CD8-positive, alpha-beta memory T cell (primary cell): Measurements from ENCODE around the gene TRPV5. TPM values are rescaled to one million over a fixed set of nuclear protein-coding genes. Genes with fewer than 3 reads are reported as not detected.

Experiments
- CTCF ChIA-PET: fragments of 350-600 bp; sonication (Branson Sonifier 250); formaldehyde crosslinking; loops from one replicate; lab custom pipeline; 2021; ENCODE audit warnings: antibody characterized with exemption; lab: Charles Lee
- POLR2A ChIA-PET: fragments of 350-600 bp; sonication (Branson Sonifier 250); formaldehyde crosslinking; loops from one replicate; lab custom pipeline; 2021; ENCODE audit warnings: antibody characterized with exemption; lab: Charles Lee
- DNase-seq, 5 donors: peaks; one replicate each; pipeline versions ENCODE4 v3.0.0 to v3.0.0-alpha.2; 2020 to 2022; ENCODE audit warnings: mixed read lengths in 1 of 5
- H3K27ac ChIP-seq: one replicate; pipeline ENCODE4 v1.7.0; 2013; ENCODE audit warnings: low read depth, mild to moderate bottlenecking, low read length, moderate library complexity
- H3K27me3 ChIP-seq: 2 replicates; pipeline ENCODE4 v1.7.0; 2013; ENCODE audit warnings: low read length, mild to moderate bottlenecking; ENCODE audit not compliant: insufficient read depth, poor library complexity, severe bottlenecking
- H3K36me3 ChIP-seq: 2 replicates; pipeline ENCODE4 v1.7.0; 2013; ENCODE audit warnings: mild to moderate bottlenecking, low read length, moderate library complexity; ENCODE audit not compliant: insufficient read depth
- H3K4me1 ChIP-seq: 2 replicates; pipeline ENCODE4 v1.7.0; 2013; ENCODE audit warnings: mild to moderate bottlenecking, low read length, moderate library complexity; ENCODE audit not compliant: insufficient read depth
- H3K4me3 ChIP-seq: 2 replicates; pipeline ENCODE4 v1.7.0; 2013; ENCODE audit warnings: mild to moderate bottlenecking, low read length
- H3K9me3 ChIP-seq: 2 replicates; pipeline ENCODE4 v1.7.0; 2013; ENCODE audit warnings: mild to moderate bottlenecking, low read length
- H3K27ac Mint-ChIP-seq, 8 donors: one replicate each; pipeline ENCODE4 v1.8.0; 2020 to 2021; ENCODE audit warnings: mixed read lengths in 8 of 8, mild to moderate bottlenecking in 6 of 8, inconsistent platforms in 3 of 8, moderate library complexity in 3 of 8
- H3K27me3 Mint-ChIP-seq, 2 donors: one replicate each; pipeline ENCODE4 v1.8.0; 2020 to 2021; ENCODE audit warnings: mixed read lengths in 2 of 2, mild to moderate bottlenecking in 1 of 2, moderate library complexity in 1 of 2
- H3K36me3 Mint-ChIP-seq, 3 donors: one replicate each; pipeline ENCODE4 v1.8.0; 2020 to 2021; ENCODE audit warnings: mixed read lengths in 3 of 3, inconsistent platforms in 1 of 3, mild to moderate bottlenecking in 1 of 3
- H3K4me1 Mint-ChIP-seq, 3 donors: one replicate each; pipeline ENCODE4 v1.8.0; 2020 to 2021; ENCODE audit warnings: mixed read lengths in 3 of 3, inconsistent platforms in 1 of 3, mild to moderate bottlenecking in 1 of 3
- H3K4me3 Mint-ChIP-seq, 7 donors: one replicate each; pipeline ENCODE4 v1.8.0; 2020 to 2021; ENCODE audit warnings: mixed read lengths in 7 of 7, mild to moderate bottlenecking in 6 of 7, moderate library complexity in 4 of 7, inconsistent platforms in 2 of 7
- H3K9me3 Mint-ChIP-seq, 5 donors: one replicate each; pipeline ENCODE4 v1.8.0; 2020 to 2022; ENCODE audit warnings: mixed read lengths in 5 of 5, mild to moderate bottlenecking in 3 of 5, moderate library complexity in 2 of 5, inconsistent platforms in 1 of 5
- polyA plus RNA-seq: library from polyadenylated mRNA; unstranded; fragments of 300-500 nt; fragmentation: Illumina TruSeq; gene quantifications from one replicate; pipeline ENCODE4 v1.2.3, GENCODE V29; 2021
- total RNA-seq, 2 experiments: library from RNA; stranded (reverse); gene quantifications; one replicate each; pipeline ENCODE4 v1.2.3, GENCODE V29; 2021

Gene TRPV5
- total and polyA plus RNA-seq, 3 experiments from 2014 or later = not detected

DNA sequence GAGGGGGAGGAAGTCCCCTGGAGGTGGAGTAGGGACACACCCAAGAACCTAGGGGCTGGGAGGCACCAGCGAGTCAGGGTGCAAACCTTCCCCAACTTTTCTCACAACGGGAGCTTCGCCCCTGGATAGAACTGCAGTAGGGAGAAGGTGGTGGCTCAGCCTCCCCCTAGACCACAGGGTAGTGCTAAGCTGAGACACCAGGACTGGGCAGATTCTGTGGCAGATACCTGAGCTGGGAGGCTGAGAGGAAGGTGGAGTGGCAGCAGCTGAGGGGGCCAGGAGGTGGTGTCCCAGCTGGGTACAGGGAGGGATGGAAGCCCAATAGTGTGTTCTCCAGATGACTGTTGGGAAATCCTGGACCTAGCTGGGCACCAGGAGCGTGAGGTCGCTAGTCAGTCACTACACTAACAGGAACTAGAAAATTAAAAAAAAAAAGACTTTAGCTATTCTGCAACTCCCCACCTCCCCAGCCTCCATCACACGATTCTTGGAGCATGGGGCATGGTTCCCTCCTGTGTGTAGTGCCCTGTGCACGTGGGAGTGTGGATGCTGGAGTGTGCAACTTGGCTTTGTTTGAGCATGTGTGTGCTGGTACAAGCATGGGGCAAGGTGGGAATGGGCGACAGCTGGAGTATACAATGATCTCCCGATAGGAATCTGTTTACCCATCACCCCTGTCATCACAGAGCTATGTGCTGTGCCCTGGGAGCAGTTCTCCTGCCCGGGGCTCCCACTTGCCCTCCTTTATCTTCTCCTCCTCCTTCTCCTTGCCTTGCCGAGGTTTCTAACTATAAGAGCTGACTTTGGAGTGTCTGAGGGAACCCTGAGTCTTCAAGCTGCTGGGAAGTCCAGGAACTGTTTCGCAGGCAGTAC, 39.2 kb downstream of the TRPV5 start:
- Mint-ChIP-seq H3K9me3 (no peaks in the 10 kb centered on the region), H3K36me3 (no peaks in the 10 kb centered on the region), H3K27ac (no peak overlapping the region), H3K4me1 (no peaks in the 10 kb centered on the region), H3K4me3 (no peak overlapping the region), H3K27me3 (peaks cover 8 to 29% of the 10 kb centered on the region in 2 donors)
- H3K36me3 ChIP-seq = no peaks in the 10 kb centered on the region
- CTCF ChIA-PET = interaction anchor here (1.5 kb wide), 1 partner anchor 14 kb away, joined by 8 read pairs; no protein-coding TSS in a partner anchor
- H3K27ac ChIP-seq = no peak overlapping the region
- H3K9me3 ChIP-seq = no peaks in the 10 kb centered on the region
- no peak overlapping the region for H3K4me3 ChIP-seq
- no peaks in the 10 kb centered on the region for H3K4me1 ChIP-seq
- POLR2A ChIA-PET = no interaction called here
- H3K27me3 ChIP-seq = no peaks in the 10 kb centered on the region
- DNase-seq = no peak

- H3K9me3 ChIP-seq = no peaks in the 10 kb centered on the region
- Mint-ChIP-seq H3K4me3 (no peak overlapping the region), H3K4me1 (no peaks in the 10 kb centered on the region), H3K27ac (no peak overlapping the region), H3K27me3 (peaks cover 8 to 26% of the 10 kb centered on the region in 2 donors), H3K36me3 (no peaks in the 10 kb centered on the region), H3K9me3 (no peaks in the 10 kb centered on the region)
- CTCF ChIA-PET = no interaction called here
- H3K27me3 ChIP-seq = no peaks in the 10 kb centered on the region
- H3K4me3 ChIP-seq = no peak overlapping the region
- H3K36me3 ChIP-seq = no peaks in the 10 kb centered on the region
- no peak overlapping the region for H3K27ac ChIP-seq
- H3K4me1 ChIP-seq = no peaks in the 10 kb centered on the region
- no peak for DNase-seq
- POLR2A ChIA-PET = no interaction called here
Measured at GRCh38 chr7:142892951-142893350, 40.6 kb downstream of the TRPV5 start.

DNA sequence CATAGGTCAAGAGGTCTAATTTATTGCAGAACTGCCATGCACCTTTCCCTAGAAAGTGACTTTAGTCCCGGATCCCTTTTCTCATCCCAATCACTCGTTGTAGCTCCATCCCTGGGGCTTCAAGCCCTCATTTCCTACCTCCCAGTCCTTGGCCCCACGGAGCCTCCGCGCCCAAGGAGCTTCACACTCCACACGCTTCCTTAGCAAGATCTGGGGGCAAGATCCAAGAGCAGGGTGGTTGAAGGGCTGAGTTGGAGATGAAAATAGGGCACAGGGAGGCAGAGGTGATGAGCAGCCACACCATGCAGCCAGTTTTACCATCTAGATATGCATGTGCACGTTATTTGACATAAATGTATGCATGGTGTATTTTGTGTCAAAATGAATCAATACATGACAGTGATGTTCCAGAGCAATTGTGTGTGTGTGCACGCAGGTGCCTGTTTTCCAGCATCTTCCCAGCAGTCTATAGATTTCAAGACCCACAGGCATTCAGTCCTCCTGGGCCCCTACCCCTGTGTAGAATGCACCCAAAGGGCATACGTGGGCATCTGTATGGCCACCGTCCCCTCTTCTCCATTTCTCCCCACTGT, 42.0 kb downstream of the TRPV5 start:
- Mint-ChIP-seq H3K9me3 (no peaks in the 10 kb centered on the region), H3K4me1 (no peaks in the 10 kb centered on the region), H3K27ac (no peak overlapping the region), H3K27me3 (peaks cover 8 to 20% of the 10 kb centered on the region in 2 donors), H3K4me3 (no peak overlapping the region), H3K36me3 (no peaks in the 10 kb centered on the region)
- DNase-seq = no peak
- no peaks in the 10 kb centered on the region for H3K36me3 ChIP-seq
- ChIA-PET CTCF (no interaction called here), POLR2A (no interaction called here)
- no peak overlapping the region for H3K27ac ChIP-seq
- no peak overlapping the region for H3K4me3 ChIP-seq
- no peaks in the 10 kb centered on the region for H3K27me3 ChIP-seq
- H3K9me3 ChIP-seq = no peaks in the 10 kb centered on the region
- no peaks in the 10 kb centered on the region for H3K4me1 ChIP-seq

DNA sequence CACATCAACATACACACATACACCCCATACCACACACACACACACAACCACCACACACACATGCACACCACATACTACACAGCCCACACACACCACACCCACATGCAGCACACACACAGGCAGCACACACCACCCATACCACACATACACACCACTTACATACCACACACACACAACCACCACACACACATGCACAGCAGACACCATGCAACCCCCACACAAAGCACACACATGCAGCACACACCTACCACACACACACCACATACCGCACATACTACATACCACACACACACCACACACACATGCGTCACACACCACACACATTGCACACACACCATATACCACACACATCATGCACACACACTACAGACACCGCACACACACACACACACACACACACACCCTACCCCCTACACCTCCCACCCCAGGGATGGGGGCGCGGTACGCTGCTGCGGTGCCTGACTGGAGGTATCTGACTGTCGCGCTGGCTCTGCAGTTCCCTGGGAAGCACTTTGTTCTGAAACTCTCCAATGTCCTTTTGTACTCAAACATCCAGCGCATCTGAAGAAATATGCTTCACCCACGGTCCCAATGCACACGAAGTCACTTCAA, 42.6 kb downstream of the TRPV5 start:
- H3K9me3 Mint-ChIP-seq = no peaks in the 10 kb centered on the region
- Histone ChIP-seq H3K36me3 (no peaks in the 10 kb centered on the region), H3K9me3 (no peaks in the 10 kb centered on the region), H3K27ac (no peak overlapping the region), H3K27me3 (no peaks in the 10 kb centered on the region), H3K4me3 (no peak overlapping the region), H3K4me1 (no peaks in the 10 kb centered on the region)
- peaks cover 9 to 20% of the 10 kb centered on the region in 2 donors for H3K27me3 Mint-ChIP-seq
- peak overlapping the region in 1 of 8 donors; percentile 18 for H3K27ac Mint-ChIP-seq
- POLR2A ChIA-PET = no interaction called here
- no peak overlapping the region for H3K4me3 Mint-ChIP-seq
- H3K36me3 Mint-ChIP-seq = no peaks in the 10 kb centered on the region
- H3K4me1 Mint-ChIP-seq = no peaks in the 10 kb centered on the region
- CTCF ChIA-PET = no interaction called here
- DNase-seq = no peak

DNA sequence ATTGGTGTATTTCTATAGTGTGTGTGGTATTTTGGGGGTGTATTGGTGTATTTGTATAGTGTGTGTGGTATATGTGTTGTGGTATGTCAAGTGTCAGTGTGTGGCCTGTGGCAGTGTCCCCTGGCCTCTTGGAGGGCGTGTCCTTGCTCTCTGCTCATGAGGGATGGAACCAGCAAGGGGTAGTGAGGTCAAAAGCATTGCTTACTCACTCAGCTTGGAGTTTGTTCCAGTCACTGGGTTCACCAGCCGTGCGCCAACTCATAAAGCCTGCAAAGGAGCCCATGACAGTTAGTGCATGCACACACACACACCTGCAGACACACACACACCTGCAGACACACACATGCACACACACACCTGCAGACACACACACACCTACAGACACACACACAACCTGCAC, 43.7 kb downstream of the TRPV5 start:
- Histone ChIP-seq H3K27me3 (no peaks in the 10 kb centered on the region), H3K36me3 (no peaks in the 10 kb centered on the region), H3K9me3 (no peaks in the 10 kb centered on the region), H3K27ac (no peak overlapping the region), H3K4me3 (no peak overlapping the region), H3K4me1 (no peaks in the 10 kb centered on the region)
- POLR2A ChIA-PET = no interaction called here
- H3K9me3 Mint-ChIP-seq = no peaks in the 10 kb centered on the region
- CTCF ChIA-PET = no interaction called here
- no peak for DNase-seq
- H3K27me3 Mint-ChIP-seq = peaks cover 8 to 21% of the 10 kb centered on the region in 2 donors
- no peak overlapping the region for H3K4me3 Mint-ChIP-seq
- no peak overlapping the region for H3K27ac Mint-ChIP-seq
- no peaks in the 10 kb centered on the region for H3K36me3 Mint-ChIP-seq
- H3K4me1 Mint-ChIP-seq = no peaks in the 10 kb centered on the region

GRCh38 chr7:142887282-142888015, 46.1 kb downstream of the TRPV5 start:
- H3K36me3 Mint-ChIP-seq = no peaks in the 10 kb centered on the region
- no peak overlapping the region for H3K4me3 ChIP-seq
- no peaks in the 10 kb centered on the region for H3K4me1 Mint-ChIP-seq
- POLR2A ChIA-PET = interaction anchor here (0.6 kb wide), 1 partner anchor 11 kb away, joined by 7 read pairs; no protein-coding TSS in a partner anchor
- H3K36me3 ChIP-seq = no peaks in the 10 kb centered on the region
- H3K9me3 Mint-ChIP-seq = no peaks in the 10 kb centered on the region
- H3K27ac ChIP-seq = no peak overlapping the region
- peaks cover 6 to 28% of the 10 kb centered on the region in 2 donors for H3K27me3 Mint-ChIP-seq
- DNase-seq = no peak
- CTCF ChIA-PET = no interaction called here
- H3K4me3 Mint-ChIP-seq = no peak overlapping the region
- no peaks in the 10 kb centered on the region for H3K9me3 ChIP-seq
- no peaks in the 10 kb centered on the region for H3K27me3 ChIP-seq
- H3K27ac Mint-ChIP-seq = peak overlapping the region in 1 of 8 donors; percentile 1
- H3K4me1 ChIP-seq = no peaks in the 10 kb centered on the region

DNA sequence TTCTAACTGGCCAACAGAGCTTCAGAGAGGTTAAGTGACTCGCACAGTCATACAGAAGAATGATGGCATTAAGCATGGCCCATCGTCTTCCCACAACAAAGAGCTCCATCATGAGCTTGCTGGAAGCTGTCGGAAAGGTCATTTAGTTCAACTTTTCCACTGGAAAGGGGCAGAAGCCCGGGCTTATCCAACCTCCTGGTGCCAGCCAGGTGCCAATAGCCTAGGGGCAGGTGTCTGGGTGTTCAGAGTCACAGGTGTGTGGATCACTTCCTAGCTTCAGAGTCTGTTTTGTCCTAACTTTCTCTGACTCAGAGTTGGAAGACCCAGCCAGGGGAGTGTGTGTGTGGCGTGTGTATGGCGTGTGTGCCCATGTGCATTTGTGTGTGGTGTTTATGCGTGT, 46.7 kb downstream of the TRPV5 start:
- peaks cover 7 to 33% of the 10 kb centered on the region in 2 donors for H3K27me3 Mint-ChIP-seq
- Histone ChIP-seq H3K27ac (no peak overlapping the region), H3K4me3 (no peak overlapping the region), H3K9me3 (no peaks in the 10 kb centered on the region), H3K36me3 (no peaks in the 10 kb centered on the region), H3K4me1 (no peaks in the 10 kb centered on the region), H3K27me3 (no peaks in the 10 kb centered on the region)
- H3K4me1 Mint-ChIP-seq = no peaks in the 10 kb centered on the region
- CTCF ChIA-PET = no interaction called here
- H3K27ac Mint-ChIP-seq = no peak overlapping the region
- H3K9me3 Mint-ChIP-seq = no peaks in the 10 kb centered on the region
- H3K36me3 Mint-ChIP-seq = no peaks in the 10 kb centered on the region
- DNase-seq = no peak
- POLR2A ChIA-PET = no interaction called here
- no peak overlapping the region for H3K4me3 Mint-ChIP-seq
